HG02763 (cell line): ENCODE measurements around the gene SH3TC1.

Experiments
- ATAC-seq: cut with Tn5 transposase; IDR thresholded peaks from one replicate; pipeline ENCODE4 v1.9.1; 2021; ENCODE audit warnings: mild to moderate bottlenecking, moderate library complexity; ENCODE audit not compliant: unreplicated experiment

SH3TC1 gene

GRCh38 chr4:8258552-8259212, 59.6 kb downstream of the SH3TC1 start:
- ATAC-seq: no peak

- ATAC-seq: no peak
These were observed 60.8 kb downstream of the SH3TC1 start for GRCh38 chr4:8259743-8260430.

- no peak for ATAC-seq
These were observed 61.6 kb downstream of the SH3TC1 start for GRCh38 chr4:8260656-8261111.

GRCh38 chr4:8261851-8262535, 62.9 kb downstream of the SH3TC1 start:
- no peak for ATAC-seq

GRCh38 chr4:8262637-8263322, 63.7 kb downstream of the SH3TC1 start:
- ATAC-seq: no peak

GRCh38 chr4:8263397-8263796, 64.3 kb downstream of the SH3TC1 start:
- no peak for ATAC-seq

GRCh38 chr4:8264106-8264505, 65.0 kb downstream of the SH3TC1 start:
- no peak for ATAC-seq

- no peak for ATAC-seq
These were observed 66.3 kb downstream of the SH3TC1 start for GRCh38 chr4:8265171-8265929.

- ATAC-seq: no peak
These were observed 67.0 kb downstream of the SH3TC1 start for GRCh38 chr4:8266088-8266487.

- no peak for ATAC-seq
These were observed 67.4 kb downstream of the SH3TC1 start for GRCh38 chr4:8266508-8266907.

GRCh38 chr4:8267077-8267476, 68.0 kb downstream of the SH3TC1 start:
- ATAC-seq: no peak

- ATAC-seq: no peak
These were observed 69.1 kb downstream of the SH3TC1 start for GRCh38 chr4:8268211-8268610.

GRCh38 chr4:8268901-8269534, 69.9 kb downstream of the SH3TC1 start:
- ATAC-seq: no peak

- no peak for ATAC-seq
These were observed 70.7 kb downstream of the SH3TC1 start, which contains the start of gene HTRA3 for GRCh38 chr4:8269535-8270417. HTRA3 (plus strand) TSS chr4:8269754; CDS start chr4:8269969, 215 bp downstream.

- ATAC-seq: no peak
These were observed 71.3 kb downstream of the SH3TC1 start for GRCh38 chr4:8270418-8270771.

- ATAC-seq: no peak
These were observed 72.1 kb downstream of the SH3TC1 start for GRCh38 chr4:8270912-8271815.

GRCh38 chr4:8271821-8272220, 72.7 kb downstream of the SH3TC1 start:
- no peak for ATAC-seq
